ENCODE results near the gene SNAPC2.

The SNAPC2 gene

DNA sequence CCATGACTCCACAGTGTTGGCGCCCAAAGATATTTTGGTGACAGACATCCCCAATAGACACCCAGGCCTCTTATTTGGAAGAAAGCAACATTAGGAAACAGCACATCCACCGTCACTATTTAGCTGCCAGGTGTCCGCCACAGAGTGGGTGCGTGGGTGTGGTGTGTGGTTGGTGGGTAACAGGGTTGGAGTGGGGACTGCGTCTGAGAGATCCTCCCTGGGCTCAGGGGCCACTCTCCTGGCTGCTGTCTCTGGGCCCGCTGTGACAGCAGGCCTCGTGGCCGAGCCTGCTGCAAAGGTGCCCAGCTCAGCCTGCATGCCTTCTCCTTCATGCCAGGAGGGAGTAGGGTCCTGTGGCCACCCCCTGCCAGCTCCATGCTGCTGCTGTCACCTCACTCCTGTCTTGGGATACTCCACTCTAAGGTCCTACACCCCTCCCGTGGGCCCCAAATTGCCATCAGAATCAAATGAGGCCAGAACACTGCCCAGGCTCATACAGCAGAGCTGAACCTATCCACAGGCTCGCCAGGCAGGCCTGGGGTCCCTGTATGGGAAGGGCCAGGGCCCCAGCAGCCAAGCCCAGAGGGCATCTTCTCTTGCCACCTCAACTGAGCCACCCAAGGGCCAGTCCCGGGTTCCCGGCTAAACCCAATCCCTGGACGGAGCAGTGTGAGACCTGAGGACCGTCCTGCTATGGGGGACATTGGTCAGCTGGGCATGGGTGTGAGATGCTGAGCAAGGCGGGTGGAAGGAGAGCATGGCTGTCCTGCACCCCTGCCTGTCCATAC lies 48.1 kb downstream of the SNAPC2 start:
- no peak for DNase-seq (ENCODE audit: low read depth)

DNA sequence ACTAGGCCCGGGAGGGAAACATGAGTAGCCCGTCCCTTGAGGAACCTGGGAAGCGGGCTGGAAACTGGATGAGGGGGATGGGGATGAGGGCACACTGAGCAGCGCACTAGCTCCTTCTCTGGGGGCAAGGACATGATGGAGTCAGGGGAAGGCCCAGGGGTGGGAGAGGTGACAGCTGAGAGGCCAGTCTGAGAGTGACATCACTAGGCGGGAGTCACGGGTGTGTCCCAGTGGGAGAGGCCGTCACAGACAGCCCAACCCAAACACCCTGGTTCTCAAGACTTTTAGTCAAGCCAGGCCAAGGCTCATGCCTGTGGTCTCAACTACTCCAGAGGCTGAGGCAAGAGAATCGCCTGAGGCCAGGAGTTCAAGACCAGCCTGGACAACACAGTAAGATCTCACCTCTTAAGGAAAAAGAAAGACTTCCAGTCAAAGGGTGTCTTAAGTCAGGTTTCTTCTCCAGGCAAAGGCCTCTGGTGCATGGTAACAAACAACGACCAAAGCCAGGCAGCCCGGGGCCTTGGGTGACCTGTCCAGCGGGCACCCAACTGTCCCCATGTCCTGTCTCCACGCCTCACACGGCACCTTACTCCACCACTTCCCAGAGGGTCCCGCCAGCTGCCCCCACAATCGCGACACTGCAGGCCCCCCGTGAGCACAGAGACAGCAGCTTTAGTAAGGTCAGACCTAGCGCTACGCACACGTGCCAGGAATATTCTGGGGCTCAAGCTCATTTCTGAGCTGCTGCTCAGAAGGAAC lies 48.8 kb downstream of the SNAPC2 start:
- no peak for DNase-seq (ENCODE audit: low read depth)

DNA sequence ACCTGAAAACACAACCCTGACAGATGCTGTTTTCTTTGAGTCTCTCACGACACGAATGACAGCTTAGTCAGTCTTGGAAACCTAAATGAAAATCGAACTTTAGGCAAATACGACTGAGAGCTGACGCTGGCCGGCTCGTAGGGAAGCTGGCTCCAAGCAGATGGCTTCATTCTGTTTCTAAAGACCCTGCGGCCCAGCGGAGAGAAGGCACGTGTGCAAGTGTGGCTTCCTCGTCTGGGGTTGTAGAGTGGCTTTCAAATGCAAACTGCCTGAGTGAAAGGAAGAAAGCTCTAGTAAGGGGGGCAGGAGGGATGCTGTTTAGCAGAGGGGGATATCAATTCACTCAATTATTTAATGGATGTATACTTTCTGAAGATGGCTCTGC lies 49.4 kb downstream of the SNAPC2 start:
- no peak for DNase-seq (ENCODE audit: low read depth)

DNA sequence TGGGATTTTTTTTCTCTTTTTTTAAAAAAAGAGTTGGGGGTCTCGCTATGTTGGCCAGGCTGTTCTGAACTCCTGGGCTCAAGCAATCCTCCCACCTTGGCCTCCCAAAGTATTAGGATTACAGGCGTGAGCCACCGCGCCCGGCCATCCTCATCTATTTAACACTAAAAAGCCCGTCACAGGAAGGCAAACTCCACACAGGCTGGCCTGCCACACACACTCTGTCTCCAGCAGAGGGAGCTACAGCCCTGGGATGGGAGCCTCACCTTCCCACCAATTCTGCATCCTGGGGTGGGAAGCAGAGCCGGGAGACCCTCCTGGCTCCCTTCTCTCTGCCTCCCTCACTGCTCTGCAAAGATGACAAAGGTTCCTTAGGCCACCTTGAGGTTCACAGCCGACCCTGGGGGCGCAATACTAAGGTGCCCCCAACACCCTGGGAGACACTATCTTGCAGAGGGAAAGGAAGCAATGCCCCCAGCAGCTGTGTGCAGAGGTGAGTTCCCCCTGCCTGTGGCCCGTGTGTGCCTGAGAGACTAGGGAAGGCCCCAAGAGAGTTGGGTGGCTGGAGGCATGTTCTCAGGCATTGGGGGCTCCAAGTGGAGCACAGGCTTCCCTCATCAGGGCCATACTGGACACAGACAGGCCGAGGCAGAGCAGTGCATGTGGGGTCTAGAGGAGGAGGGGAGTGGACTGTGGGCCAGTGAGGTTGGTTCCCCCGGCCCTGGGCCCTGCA lies 50.7 kb downstream of the SNAPC2 start:
- no peak for DNase-seq (ENCODE audit: low read depth)

DNA sequence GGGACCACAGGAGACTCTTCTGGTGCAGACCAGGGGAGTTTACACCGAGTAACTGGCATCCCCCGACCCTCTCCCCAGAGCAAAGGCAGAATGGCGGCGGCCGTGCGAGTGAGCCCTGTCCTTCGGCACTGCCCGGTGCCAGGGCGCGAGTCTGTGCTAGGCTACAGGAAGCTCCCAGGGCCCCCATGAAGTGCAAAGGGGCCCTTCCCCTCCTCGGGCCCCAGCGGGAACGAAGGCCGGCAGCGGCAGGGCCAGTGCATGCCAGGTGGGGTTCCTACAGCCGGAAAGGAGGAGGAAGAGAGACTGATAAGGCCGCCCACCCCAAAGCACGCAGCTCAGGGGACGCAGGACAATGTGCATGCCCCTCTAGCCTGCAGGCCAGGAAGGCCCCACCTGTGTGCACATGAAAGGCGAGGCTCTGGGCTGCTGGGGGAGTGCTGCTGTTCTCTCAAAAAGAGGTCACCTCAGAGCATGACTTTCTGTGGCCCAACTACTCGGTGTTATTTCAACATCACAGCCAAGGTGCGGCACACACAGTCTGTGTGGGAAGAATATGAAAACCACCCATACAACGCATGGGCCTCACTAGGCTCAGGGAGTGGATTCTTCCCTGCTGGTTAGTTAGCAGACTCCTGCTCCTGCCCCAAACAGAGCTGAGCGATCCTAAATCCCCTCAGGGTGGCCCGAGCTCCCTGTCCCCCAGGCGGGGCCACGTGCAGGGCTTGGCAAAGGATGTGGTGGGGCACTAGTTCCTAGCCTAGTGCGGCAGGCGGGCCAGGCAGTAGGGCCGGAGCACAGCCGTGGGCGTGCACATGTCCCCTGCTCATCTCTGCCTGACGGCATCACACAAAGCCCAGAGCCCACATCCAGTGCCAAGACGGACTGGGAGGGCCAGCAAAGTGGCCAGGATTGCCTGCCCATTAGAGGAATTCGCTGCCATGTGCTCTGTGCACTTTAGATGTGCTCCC lies 51.7 kb downstream of the SNAPC2 start:
- no peak for DNase-seq (ENCODE audit: low read depth)

All from stimulated activated CD8-positive, alpha-beta memory T cell treated with anti-CD3 and anti-CD28 coated beads, Interleukin-15, amount 100 ng/mL, for 24 hours (primary cell).